GM12865 (cell line): ENCODE measurements around the gene JARID2.
A peak's percentile ranks its signal among the peaks of the same experiment; 100 is the strongest.

Experiments used
- DNase-seq: peaks from one replicate; pipeline ENCODE4 v3.0.0; 2010; ENCODE audit warnings: low read depth
- H3K4me3 ChIP-seq: 2 replicates; pipeline ENCODE4 v1.5.1; 2011; ENCODE audit warnings: mild to moderate bottlenecking, low read depth, low read length, control low read depth
- CTCF ChIP-seq: IDR thresholded peaks from 2 replicates; pipeline ENCODE4 v1.5.1; 2011; ENCODE audit warnings: low read length, control low read depth, low read depth, inconsistent platforms; ENCODE audit not compliant: insufficient read depth; ENCODE audit errors: missing control alignments

JARID2 gene

DNA sequence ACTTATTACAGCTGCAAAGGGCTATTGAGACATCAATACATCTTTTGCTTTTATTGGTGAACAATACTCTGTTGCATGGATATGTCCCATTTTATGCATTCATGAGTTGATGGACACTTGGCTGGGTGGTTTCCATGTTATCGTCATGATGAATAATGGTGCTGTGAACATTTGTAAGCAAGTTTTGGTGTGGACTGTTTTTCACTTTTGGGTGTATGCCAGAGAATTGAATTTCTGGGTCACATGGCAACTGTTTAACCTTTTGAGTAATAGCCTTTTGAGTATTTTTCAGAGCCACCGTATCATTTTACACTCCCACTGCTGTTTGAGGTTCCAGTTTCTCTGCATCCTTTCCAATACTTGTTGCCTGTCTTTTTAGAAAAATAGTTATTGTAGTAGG is 107.0 kb downstream of the JARID2 start:
- DNase-seq = no peak

GRCh38 chr6:15355683-15356099 is 109.8 kb downstream of the JARID2 start:
- no peak for TF ChIP-seq CTCF
- peak overlapping the region; percentile 34; the same call in 1 of the 2 replicates for H3K4me3 ChIP-seq
- peak; percentile 47 for DNase-seq

More for the DNA sequence above, 107.0 kb downstream of the JARID2 start:
- H3K4me3 ChIP-seq = no peak overlapping the region
- TF ChIP-seq CTCF = no peak

- peak overlapping the region; percentile 34; the same call in 1 of the 2 replicates for H3K4me3 ChIP-seq
- no peak for DNase-seq
- no peak for TF ChIP-seq CTCF
Observed at GRCh38 chr6:15356179-15356578, 110.3 kb downstream of the JARID2 start.

GRCh38 chr6:15356937-15357336 is 111.1 kb downstream of the JARID2 start:
- no peak for DNase-seq
- TF ChIP-seq CTCF = no peak
- no peak overlapping the region; the same call in 1 of the 2 replicates for H3K4me3 ChIP-seq

GRCh38 chr6:15357782-15358181 is 111.9 kb downstream of the JARID2 start:
- peak overlapping the region; percentile 10; the same call in 1 of the 2 replicates for H3K4me3 ChIP-seq
- TF ChIP-seq CTCF = no peak
- DNase-seq = peak; percentile 54

- H3K4me3 ChIP-seq = peak overlapping the region; percentile 41
Observed at GRCh38 chr6:15358579-15359327, 112.9 kb downstream of the JARID2 start.

More at GRCh38 chr6:15358579-15359327, 112.9 kb downstream of the JARID2 start:
- DNase-seq = peak; percentile 71
- no peak for TF ChIP-seq CTCF
